ENCODE results near the gene EMP1. TPM values are rescaled to one million over a fixed set of nuclear protein-coding genes. Genes with fewer than 3 reads are reported as not detected.

The EMP1 gene
- total RNA-seq, 1 experiment from 2014 or later, result 0.63 TPM

- Histone ChIP-seq H3K4me1 (ENCODE audit: insufficient read depth, low read length) (peaks cover 10% of the 10 kb centered on the region; the same call in 1 of the 2 replicates), H2BK15ac (ENCODE audit: low read depth, low read length) (no peak overlapping the region), H3K27me3 (ENCODE audit: insufficient read depth, low read length) (no peaks in the 10 kb centered on the region), H3K56ac (ENCODE audit: insufficient read length, low read depth, low read length) (no peak overlapping the region), H3K4ac (ENCODE audit: low read depth, low read length) (no peak overlapping the region), H3K9me3 (ENCODE audit: control insufficient read depth, low read depth, low read length) (no peaks in the 10 kb centered on the region), H4K91ac (ENCODE audit: insufficient read length, low read depth, low read length) (no peak overlapping the region), H3K23ac (ENCODE audit: insufficient read length, low read depth, low read length) (no peak overlapping the region), H3K79me2 (ENCODE audit: insufficient read depth, low read length) (no peaks in the 10 kb centered on the region), H3K9ac (ENCODE audit: extremely low read depth, insufficient read length, low read length) (no peak overlapping the region), H3T11ph (ENCODE audit: low read length) (no peak overlapping the region), H2BK5ac (ENCODE audit: insufficient read length, low read length) (no peak overlapping the region), H3K18ac (ENCODE audit: insufficient read length, low read depth, low read length) (no peak overlapping the region), H4K8ac (replicated peaks; ENCODE audit: insufficient read length, low read depth, low read length) (no peak overlapping the region), H3K14ac (ENCODE audit: insufficient read depth, low read length) (no peak overlapping the region), H3K27ac (ENCODE audit: insufficient read length, low read depth, low read length) (no peak overlapping the region), H2BK12ac (ENCODE audit: insufficient read length, low read depth, low read length) (no peak overlapping the region), H4K5ac (ENCODE audit: insufficient read length, low read depth, low read length) (no peak overlapping the region), H2AK5ac (ENCODE audit: insufficient read length, low read length) (no peak overlapping the region), H4K20me1 (ENCODE audit: control insufficient read depth, insufficient read depth, insufficient read length) (no peaks in the 10 kb centered on the region), H2BK120ac (ENCODE audit: low read depth, low read length, poor library complexity, severe bottlenecking) (no peak overlapping the region), H3K4me2 (ENCODE audit: insufficient read depth, insufficient read length, low read length) (no peak overlapping the region), H3K79me1 (ENCODE audit: insufficient read depth, low read depth, low read length, poor library complexity, severe bottlenecking) (no peaks in the 10 kb centered on the region), H2BK20ac (ENCODE audit: low read depth, low read length, poor library complexity, severe bottlenecking) (no peak overlapping the region), H2AFZ (ENCODE audit: low read length) (no peak overlapping the region), H3K23me2 (ENCODE audit: insufficient read length, low read depth, low read length, poor library complexity, severe bottlenecking) (peaks cover 4% of the 10 kb centered on the region)
- no peak for DNase-seq
- TF ChIP-seq, protein P1, sequence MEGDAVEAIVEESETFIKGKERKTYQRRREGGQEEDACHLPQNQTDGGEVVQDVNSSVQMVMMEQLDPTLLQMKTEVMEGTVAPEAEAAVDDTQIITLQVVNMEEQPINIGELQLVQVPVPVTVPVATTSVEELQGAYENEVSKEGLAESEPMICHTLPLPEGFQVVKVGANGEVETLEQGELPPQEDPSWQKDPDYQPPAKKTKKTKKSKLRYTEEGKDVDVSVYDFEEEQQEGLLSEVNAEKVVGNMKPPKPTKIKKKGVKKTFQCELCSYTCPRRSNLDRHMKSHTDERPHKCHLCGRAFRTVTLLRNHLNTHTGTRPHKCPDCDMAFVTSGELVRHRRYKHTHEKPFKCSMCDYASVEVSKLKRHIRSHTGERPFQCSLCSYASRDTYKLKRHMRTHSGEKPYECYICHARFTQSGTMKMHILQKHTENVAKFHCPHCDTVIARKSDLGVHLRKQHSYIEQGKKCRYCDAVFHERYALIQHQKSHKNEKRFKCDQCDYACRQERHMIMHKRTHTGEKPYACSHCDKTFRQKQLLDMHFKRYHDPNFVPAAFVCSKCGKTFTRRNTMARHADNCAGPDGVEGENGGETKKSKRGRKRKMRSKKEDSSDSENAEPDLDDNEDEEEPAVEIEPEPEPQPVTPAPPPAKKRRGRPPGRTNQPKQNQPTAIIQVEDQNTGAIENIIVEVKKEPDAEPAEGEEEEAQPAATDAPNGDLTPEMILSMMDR (conservative IDR thresholded peaks at IDR 0.05), result no peak
- no peaks in the 10 kb centered on the region; the same call in 1 of the 2 replicates for H3K27me3 Mint-ChIP-seq (ENCODE audit: low read depth)
- H3K4me3 Mint-ChIP-seq, result no peak overlapping the region
- H3K9me3 Mint-ChIP-seq, result no peaks in the 10 kb centered on the region
- no peaks in the 10 kb centered on the region; a peak in 1 of 7 replicates for H3K36me3 Mint-ChIP-seq (ENCODE audit: insufficient read depth in 1 of 3, low read depth in 3 of 3)
- H3K4me1 Mint-ChIP-seq, result peaks cover 19 to 23% of the 10 kb centered on the region in 2 experiments
- H3K27ac Mint-ChIP-seq, result no peak overlapping the region; a peak in 1 of 7 replicates
These were observed 55.5 kb downstream of the EMP1 start for GRCh38 chr12:13252024-13252423.

All from H9 (cell line).